Measurements from ENCODE around the gene PCDHA1. TPM values are rescaled to one million over a fixed set of nuclear protein-coding genes. Genes with fewer than 3 reads are reported as not detected.
"Not testable (repeated sequence)": the region's sequence is repeated elsewhere in the genome, so short reads cannot be mapped to it uniquely, and the experiment has no call there.

The PCDHA1 gene
- total and polyA plus RNA-seq, 2 experiments from 2014 or later, result 0.29 TPM; not detected in 1

GRCh38 chr5:140795259-140795641, 9.3 kb downstream of the PCDHA1 start:
- DNase-seq (ENCODE audit: low read depth in 1 of 2, low spot score in 1 of 2), result peak in 1 of 2 donors; percentile 32
- H3K27ac ChIP-seq, result no peak overlapping the region
- H3K36me3 ChIP-seq, result peaks cover 2% of the 10 kb centered on the region
- no peaks in the 10 kb centered on the region for H3K27me3 ChIP-seq
- H3K4me3 ChIP-seq, result peak overlapping the region; percentile 41
- no peaks in the 10 kb centered on the region for H3K4me1 ChIP-seq (ENCODE audit: low read depth)
- TF ChIP-seq, protein P1, sequence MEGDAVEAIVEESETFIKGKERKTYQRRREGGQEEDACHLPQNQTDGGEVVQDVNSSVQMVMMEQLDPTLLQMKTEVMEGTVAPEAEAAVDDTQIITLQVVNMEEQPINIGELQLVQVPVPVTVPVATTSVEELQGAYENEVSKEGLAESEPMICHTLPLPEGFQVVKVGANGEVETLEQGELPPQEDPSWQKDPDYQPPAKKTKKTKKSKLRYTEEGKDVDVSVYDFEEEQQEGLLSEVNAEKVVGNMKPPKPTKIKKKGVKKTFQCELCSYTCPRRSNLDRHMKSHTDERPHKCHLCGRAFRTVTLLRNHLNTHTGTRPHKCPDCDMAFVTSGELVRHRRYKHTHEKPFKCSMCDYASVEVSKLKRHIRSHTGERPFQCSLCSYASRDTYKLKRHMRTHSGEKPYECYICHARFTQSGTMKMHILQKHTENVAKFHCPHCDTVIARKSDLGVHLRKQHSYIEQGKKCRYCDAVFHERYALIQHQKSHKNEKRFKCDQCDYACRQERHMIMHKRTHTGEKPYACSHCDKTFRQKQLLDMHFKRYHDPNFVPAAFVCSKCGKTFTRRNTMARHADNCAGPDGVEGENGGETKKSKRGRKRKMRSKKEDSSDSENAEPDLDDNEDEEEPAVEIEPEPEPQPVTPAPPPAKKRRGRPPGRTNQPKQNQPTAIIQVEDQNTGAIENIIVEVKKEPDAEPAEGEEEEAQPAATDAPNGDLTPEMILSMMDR (IDR thresholded peaks at IDR 0.05; ENCODE audit: low read depth, low read length), result peak; percentile 13
- peaks cover 3% of the 10 kb centered on the region for H3K9me3 ChIP-seq (ENCODE audit: low read depth)

DNA sequence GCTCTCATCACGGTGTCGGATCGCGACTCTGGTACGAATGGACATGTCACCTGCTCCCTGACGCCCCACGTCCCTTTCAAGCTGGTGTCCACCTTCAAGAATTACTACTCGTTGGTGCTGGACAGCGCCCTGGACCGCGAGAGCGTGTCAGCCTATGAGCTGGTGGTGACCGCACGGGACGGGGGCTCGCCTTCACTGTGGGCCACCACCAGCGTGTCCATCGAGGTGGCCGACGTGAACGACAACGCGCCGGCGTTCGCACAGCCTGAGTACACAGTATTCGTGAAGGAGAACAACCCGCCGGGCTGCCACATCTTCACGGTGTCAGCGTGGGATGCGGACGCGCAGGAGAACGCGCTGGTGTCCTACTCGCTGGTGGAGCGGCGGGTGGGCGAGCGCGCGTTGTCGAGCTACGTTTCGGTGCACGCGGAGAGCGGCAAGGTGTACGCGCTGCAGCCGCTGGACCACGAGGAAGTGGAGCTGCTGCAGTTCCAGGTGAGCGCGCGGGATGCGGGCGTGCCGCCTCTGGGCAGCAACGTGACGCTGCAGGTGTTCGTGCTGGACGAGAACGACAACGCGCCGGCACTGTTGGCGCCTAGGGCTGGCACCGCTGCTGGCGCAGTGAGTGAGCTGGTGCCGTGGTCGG, 10.3 kb downstream of the PCDHA1 start:
- not testable (repeated sequence) for DNase-seq (ENCODE audit: low read depth in 1 of 2, low spot score in 1 of 2); H3K36me3 ChIP-seq; H3K27ac ChIP-seq; H3K4me1 ChIP-seq (ENCODE audit: low read depth); H3K9me3 ChIP-seq (ENCODE audit: low read depth); H3K27me3 ChIP-seq; H3K4me3 ChIP-seq

GRCh38 chr5:140796718-140797095, 10.8 kb downstream of the PCDHA1 start:
- H3K9me3 ChIP-seq (ENCODE audit: low read depth), result peaks cover 3% of the 10 kb centered on the region

DNA sequence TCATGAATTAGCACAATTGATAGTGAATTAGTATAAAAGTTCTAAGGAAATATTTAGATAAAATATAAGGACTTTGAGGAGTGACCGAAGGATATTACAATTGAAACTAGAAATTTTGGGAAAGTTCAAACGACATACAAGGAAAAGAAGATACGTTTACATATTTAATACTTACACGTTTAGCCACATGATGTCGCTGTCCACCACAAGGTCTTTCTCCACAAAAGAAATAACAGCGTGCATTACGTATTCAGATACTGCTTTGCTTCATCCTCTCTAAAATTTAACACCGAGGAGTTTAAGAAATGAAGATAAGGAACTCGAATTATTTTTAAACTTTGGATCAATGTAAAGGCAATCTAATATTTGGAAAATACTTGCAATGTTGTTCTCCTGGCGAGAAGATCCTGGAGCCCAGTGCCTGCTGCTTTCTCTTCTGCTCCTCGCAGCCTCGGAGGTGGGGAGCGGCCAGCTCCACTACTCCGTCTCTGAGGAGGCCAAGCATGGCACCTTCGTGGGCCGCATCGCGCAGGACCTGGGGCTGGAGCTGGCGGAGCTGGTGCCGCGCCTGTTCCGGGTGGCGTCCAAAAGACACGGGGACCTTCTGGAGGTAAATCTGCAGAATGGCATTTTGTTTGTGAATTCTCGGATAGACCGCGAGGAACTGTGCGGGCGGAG, 15.0 kb downstream of the PCDHA1 start, which contains the start of gene PCDHA3:
TSS of gene PCDHA3 (plus strand) at position 242 of the 678 bp plus-strand sequence.
- TF ChIP-seq, protein P1 (IDR thresholded peaks at IDR 0.05; ENCODE audit: low read depth, low read length), result peak; percentile 18
- Histone ChIP-seq H3K27ac (no peak within 1 kb of the TSS), H3K4me1 (ENCODE audit: low read depth) (no peaks in the 10 kb centered on the region), H3K4me3 (no peak within 1 kb of the TSS), H3K36me3 (peaks cover 5% of the 10 kb centered on the region), H3K27me3 (no peaks in the 10 kb centered on the region), H3K9me3 (ENCODE audit: low read depth) (peaks cover 3% of the 10 kb centered on the region)
- DNase-seq (ENCODE audit: low read depth in 1 of 2, low spot score in 1 of 2), result peak in 1 of 2 donors; percentile 40

More at GRCh38 chr5:140796718-140797095, 10.8 kb downstream of the PCDHA1 start:
- Histone ChIP-seq H3K4me1 (ENCODE audit: low read depth) (no peaks in the 10 kb centered on the region), H3K4me3 (no peak overlapping the region), H3K27ac (no peak overlapping the region), H3K27me3 (no peaks in the 10 kb centered on the region), H3K36me3 (peaks cover 5% of the 10 kb centered on the region)
- no peak for DNase-seq (ENCODE audit: low read depth in 1 of 2, low spot score in 1 of 2)
- TF ChIP-seq, protein P1 (IDR thresholded peaks at IDR 0.05; ENCODE audit: low read depth, low read length), result no peak

DNA sequence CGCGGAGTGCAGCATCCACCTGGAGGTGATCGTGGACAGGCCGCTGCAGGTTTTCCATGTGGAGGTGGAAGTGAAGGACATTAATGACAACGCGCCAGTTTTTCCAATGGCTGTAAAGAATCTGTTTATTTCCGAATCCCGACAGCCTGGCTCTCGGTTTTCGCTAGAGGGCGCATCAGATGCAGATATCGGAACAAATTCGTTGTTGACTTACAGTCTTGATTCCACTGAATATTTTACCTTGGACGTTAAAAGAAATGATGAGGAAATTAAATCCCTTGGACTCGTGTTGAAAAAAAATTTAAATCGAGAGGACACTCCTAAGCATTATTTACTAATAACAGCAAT, 15.5 kb downstream of the PCDHA1 start:
- TF ChIP-seq, protein P1 (IDR thresholded peaks at IDR 0.05; ENCODE audit: low read depth, low read length), result peak; percentile 22
- no peak for DNase-seq (ENCODE audit: low read depth in 1 of 2, low spot score in 1 of 2)
- Histone ChIP-seq H3K36me3 (peaks cover 5% of the 10 kb centered on the region), H3K9me3 (ENCODE audit: low read depth) (peaks cover 3% of the 10 kb centered on the region), H3K4me3 (no peak overlapping the region), H3K4me1 (ENCODE audit: low read depth) (no peaks in the 10 kb centered on the region), H3K27me3 (no peaks in the 10 kb centered on the region), H3K27ac (no peak overlapping the region)

DNA sequence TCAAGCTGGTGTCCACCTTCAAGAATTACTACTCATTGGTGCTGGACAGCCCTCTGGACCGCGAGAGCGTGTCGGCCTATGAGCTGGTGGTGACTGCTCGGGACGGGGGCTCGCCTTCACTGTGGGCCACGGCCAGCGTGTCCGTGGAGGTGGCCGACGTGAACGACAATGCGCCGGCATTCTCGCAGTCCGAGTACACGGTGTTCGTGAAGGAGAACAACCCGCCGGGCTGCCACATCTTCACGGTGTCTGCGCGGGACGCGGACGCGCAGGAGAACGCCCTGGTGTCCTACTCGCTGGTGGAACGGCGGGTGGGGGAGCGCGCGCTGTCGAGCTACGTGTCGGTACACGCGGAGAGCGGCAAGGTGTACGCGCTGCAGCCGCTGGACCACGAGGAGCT, 16.4 kb downstream of the PCDHA1 start:
- not testable (repeated sequence) for H3K27me3 ChIP-seq, H3K36me3 ChIP-seq

More for the DNA sequence above, 16.4 kb downstream of the PCDHA1 start:
- DNase-seq (ENCODE audit: low read depth in 1 of 2, low spot score in 1 of 2); H3K9me3 ChIP-seq (ENCODE audit: low read depth); H3K4me3 ChIP-seq; H3K27ac ChIP-seq; H3K4me1 ChIP-seq (ENCODE audit: low read depth): not testable (repeated sequence)
